ENCODE measurements around the gene GATD1.

The GATD1 gene

DNA sequence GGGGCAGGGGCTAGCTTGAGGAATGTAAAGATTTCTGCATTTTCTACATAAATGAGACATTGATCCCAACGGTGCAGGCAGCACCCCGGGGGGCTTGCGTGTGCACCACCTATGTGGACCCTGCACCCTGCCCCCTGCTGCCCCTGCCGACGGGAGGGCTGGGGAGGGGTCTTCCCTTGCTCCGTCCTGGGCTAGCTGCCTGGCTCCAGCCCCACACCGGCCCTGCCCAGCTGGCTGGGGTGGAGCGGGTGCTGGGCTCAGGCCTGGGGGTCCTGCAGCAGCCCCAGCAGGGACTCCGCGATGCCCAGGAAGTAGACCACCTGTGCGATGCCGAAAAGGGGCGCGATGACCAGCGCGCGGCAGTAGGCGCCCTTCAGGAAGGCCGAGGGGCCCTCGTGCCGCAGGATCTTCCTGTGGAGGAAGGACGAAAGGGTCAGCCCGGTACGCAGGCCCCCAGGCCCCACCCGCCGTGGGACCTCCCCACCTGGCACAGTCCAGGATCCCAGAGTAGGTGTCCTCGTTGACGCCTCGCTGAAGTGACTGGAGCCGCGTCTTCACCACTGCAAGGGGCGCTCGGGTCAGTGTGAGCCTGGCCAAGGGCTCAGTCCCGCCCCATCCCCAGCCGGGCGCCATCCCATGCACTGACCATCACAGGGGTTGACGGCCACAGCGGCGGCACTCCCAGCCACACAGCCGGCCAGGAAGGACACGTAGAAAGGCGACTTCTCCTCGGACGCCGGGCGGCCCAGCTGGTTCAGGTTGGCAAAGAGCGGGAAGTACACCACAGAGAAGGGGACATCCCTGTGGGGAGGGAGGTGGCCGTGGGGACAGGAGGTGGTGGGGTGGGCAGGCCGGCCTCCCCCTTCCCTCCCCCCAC lies 14.6 kb upstream of the GATD1 start:
- H3K27me3 ChIP-seq (ENCODE audit: control insufficient read depth in 1 of 2, insufficient read depth in 2 of 2, low read length in 2 of 2), result peaks cover 0 to 23% of the 10 kb centered on the region in 2 donors
- no peak overlapping the region for H3K9ac ChIP-seq (ENCODE audit: low read length)
- no peaks in the 10 kb centered on the region for H3K9me3 ChIP-seq (ENCODE audit: low read length)
- H3K27ac ChIP-seq (ENCODE audit: low read depth, low read length), result no peak overlapping the region
- H3K36me3 ChIP-seq (ENCODE audit: insufficient read depth, low read length), result no peaks in the 10 kb centered on the region
- peaks cover 7% of the 10 kb centered on the region for H3K4me1 ChIP-seq (ENCODE audit: insufficient read depth, low read length)
- no peak overlapping the region for H3K4me3 ChIP-seq (ENCODE audit: low read depth in 1 of 2, low read length in 2 of 2)

DNA sequence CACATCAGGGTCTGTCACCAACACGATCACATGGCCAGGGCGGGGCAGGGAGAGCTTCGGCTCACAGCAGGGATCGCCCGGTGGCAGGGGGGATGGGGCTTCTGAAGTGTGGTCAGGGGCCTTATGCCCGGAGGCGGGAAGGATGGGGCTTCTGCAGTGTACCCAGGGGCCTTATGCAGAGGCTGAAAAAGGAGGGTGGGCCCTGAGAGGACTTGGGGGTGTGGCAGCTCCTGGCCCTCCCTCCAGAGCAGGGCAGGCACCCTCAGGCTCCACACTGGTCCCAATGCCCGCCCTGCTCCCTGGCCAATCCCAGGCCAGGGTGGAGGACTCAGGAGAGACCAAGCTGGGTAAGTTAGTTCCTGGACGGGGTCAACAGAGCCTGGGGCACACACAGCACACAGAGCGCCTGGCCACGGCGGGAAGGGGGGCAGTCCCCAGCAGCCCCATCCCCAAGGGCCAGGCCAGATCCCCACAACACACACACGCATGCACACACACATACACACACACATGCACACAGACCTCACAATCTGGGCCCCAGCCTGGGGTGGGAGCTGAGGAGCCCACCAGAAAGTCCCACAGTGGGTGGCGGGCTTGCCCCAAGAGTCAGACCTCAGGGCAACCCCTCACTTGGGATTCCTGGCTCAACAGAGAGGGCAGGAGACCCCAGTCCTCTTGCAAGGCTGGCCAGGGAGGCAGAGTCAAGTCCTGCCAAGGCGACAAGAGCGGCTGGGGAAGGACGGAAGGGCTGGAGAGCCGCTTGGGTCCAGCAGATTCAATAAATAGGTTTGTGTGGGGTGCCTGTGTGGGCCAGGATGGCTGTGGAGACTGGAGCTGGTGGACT lies 13.7 kb upstream of the GATD1 start:
- Histone ChIP-seq H3K4me3 (ENCODE audit: low read depth in 1 of 2, low read length in 2 of 2) (no peak overlapping the region), H3K27me3 (ENCODE audit: control insufficient read depth in 1 of 2, insufficient read depth in 2 of 2, low read length in 2 of 2) (peaks cover 0 to 23% of the 10 kb centered on the region in 2 donors), H3K9ac (ENCODE audit: low read length) (no peak overlapping the region), H3K27ac (ENCODE audit: low read depth, low read length) (no peak overlapping the region), H3K36me3 (ENCODE audit: insufficient read depth, low read length) (no peaks in the 10 kb centered on the region), H3K4me1 (ENCODE audit: insufficient read depth, low read length) (no peaks in the 10 kb centered on the region), H3K9me3 (ENCODE audit: low read length) (no peaks in the 10 kb centered on the region)

DNA sequence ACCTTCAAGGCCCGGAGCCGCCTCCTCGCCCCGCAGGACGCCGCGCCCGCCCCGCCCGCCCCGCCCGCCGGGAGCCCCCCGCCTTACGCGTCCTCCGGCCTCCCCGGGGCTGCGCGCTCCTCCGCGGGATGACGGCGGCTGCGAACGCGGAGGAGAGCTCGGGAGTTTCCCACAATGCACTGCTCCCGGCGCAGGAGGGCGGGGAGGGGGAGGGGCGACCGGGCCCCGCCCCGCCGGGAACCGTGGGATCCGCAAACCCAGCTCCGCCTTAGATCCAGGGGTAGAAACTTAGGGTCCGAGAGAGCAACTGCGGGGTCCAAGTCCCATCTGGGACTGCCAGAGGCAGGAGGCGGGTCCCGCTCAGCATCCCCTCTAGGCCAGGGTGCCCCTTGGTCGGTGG lies 12.7 kb upstream of the GATD1 start, which contains the start of gene CEND1:
Gene CEND1 (minus strand): TSS at position 148 of the 400 bp plus-strand sequence. CDS start 1,514 bp downstream, outside the sequence.
- Histone ChIP-seq H3K9me3 (ENCODE audit: low read length) (no peaks in the 10 kb centered on the region), H3K27ac (ENCODE audit: low read depth, low read length) (no peak within 1 kb of the TSS), H3K4me3 (ENCODE audit: low read depth in 1 of 2, low read length in 2 of 2) (no peak within 1 kb of the TSS), H3K9ac (ENCODE audit: low read length) (no peak within 1 kb of the TSS), H3K4me1 (ENCODE audit: insufficient read depth, low read length) (no peaks in the 10 kb centered on the region), H3K27me3 (ENCODE audit: control insufficient read depth in 1 of 2, insufficient read depth in 2 of 2, low read length in 2 of 2) (peaks cover 0 to 23% of the 10 kb centered on the region in 2 donors), H3K36me3 (ENCODE audit: insufficient read depth, low read length) (no peaks in the 10 kb centered on the region)

DNA sequence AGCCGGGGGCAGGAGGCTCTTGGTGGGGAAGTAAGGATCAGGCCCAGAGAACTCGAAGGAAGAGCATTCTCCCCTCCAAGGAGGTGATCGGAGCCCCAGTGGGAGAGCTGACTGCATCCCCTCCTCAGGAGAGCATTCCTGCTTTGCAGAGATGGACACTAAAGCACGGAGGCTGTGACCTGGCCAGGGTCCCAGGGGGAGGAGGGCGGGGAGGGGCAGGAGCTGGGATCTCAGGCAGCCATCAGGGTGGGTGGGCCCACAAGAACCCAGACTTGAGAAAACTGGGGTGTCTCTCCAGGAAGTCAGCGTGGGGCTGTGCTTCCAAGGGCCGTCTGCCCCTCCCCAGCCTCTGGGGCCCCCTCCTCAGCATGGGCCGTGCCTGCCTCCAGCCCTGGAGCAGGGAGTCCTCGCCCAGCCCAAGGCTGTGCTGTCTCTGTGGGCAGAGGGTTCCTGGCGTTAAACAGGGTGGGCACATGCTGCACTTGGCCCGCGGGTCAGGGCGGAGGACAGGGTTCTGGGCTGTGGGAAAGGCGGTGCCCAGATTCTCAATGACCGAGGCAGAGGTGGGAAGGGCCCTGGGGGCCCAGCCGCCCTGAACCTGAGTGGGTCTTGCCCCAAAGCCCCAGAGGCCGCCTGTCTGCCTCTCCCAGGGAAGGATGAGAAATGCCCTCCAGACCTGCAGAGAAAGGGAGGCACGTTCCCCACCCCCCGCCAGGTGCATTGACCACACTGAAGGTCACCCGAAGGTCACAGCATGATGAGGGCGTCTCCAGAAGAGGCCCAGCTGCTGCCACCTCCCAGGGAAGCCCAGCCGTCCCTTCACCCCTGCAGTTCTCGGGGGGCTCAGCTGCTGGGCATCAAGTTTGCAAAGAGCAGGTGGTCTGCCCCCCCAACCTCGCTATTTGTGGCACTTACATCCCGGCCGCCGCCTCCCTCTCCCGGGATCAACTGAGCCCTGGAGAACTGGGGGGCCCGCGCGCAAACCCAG lies 12.0 kb upstream of the GATD1 start:
- H3K27ac ChIP-seq (ENCODE audit: low read depth, low read length), result no peak overlapping the region
- no peak overlapping the region for H3K9ac ChIP-seq (ENCODE audit: low read length)
- no peaks in the 10 kb centered on the region for H3K9me3 ChIP-seq (ENCODE audit: low read length)
- H3K4me3 ChIP-seq (ENCODE audit: low read depth in 1 of 2, low read length in 2 of 2), result no peak overlapping the region
- H3K27me3 ChIP-seq (ENCODE audit: control insufficient read depth in 1 of 2, insufficient read depth in 2 of 2, low read length in 2 of 2), result peaks cover 0 to 23% of the 10 kb centered on the region in 2 donors
- no peaks in the 10 kb centered on the region for H3K36me3 ChIP-seq (ENCODE audit: insufficient read depth, low read length)
- H3K4me1 ChIP-seq (ENCODE audit: insufficient read depth, low read length), result no peaks in the 10 kb centered on the region

DNA sequence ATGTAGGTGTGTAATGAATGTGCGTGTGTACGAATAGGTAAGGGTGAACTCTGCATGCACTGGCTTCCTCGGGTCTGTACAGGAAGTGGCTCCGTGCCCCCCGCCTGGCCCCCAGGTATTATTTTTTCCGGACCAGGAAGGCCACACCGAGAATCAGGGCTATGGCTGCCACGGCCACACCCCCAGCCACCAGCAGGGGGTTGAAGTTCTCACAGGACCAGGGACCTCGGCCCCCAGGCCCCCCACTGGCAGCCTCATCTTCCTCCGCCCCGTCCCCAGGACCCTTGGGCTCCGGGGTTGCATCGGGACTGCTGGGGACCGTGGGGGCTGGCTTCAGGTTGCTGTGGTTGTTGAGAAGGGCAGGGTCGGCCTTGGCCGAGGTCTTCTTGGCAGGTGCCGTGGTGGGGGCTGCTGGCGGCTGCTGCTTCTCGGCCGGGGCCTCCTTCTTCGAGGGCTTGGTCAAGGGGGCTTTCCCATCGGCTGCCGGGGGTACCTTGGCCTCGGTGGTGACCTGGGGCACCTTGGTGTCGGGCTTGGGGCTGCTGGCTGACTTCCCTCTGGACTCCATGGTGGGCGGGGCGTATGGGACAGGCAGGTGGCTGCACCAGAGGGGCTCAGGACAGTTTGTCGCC lies 10.8 kb upstream of the GATD1 start:
- Histone ChIP-seq H3K36me3 (ENCODE audit: insufficient read depth, low read length) (no peaks in the 10 kb centered on the region), H3K4me1 (ENCODE audit: insufficient read depth, low read length) (peaks cover 9% of the 10 kb centered on the region), H3K4me3 (ENCODE audit: low read depth in 1 of 2, low read length in 2 of 2) (no peak overlapping the region), H3K9me3 (ENCODE audit: low read length) (no peaks in the 10 kb centered on the region), H3K27ac (ENCODE audit: low read depth, low read length) (no peak overlapping the region), H3K9ac (ENCODE audit: low read length) (no peak overlapping the region), H3K27me3 (ENCODE audit: control insufficient read depth in 1 of 2, insufficient read depth in 2 of 2, low read length in 2 of 2) (peaks cover 0 to 23% of the 10 kb centered on the region in 2 donors)

DNA sequence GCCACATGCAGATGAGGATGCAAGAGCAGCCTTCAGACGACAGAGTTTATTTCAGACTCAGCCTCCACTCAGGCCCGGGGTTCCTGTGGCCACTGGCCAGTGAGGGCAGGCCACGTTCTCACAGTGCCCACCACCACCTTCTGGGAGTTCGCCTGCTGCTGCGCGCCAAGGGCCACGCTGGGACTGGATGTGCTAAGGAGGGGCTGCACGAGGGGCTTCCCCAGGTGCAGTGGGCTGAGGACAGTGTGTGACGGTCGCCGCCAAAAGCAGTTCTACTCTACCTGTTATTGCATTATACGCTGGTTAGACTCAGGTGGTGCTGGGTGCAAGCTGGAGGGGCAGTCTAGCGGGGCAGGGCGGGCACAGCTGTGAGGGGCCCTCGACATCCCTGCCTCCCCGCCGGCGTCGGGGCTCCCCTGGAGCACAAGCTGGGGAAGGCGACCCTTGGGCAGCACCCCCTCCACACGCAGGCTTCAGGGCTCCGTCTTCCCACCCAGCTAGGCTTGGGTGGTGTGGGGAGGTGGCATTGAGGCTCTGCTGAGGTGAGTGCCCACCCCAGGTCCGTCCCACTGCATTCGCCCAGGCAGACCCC lies 9.9 kb upstream of the GATD1 start:
- no peaks in the 10 kb centered on the region for H3K36me3 ChIP-seq (ENCODE audit: insufficient read depth, low read length)

DNA sequence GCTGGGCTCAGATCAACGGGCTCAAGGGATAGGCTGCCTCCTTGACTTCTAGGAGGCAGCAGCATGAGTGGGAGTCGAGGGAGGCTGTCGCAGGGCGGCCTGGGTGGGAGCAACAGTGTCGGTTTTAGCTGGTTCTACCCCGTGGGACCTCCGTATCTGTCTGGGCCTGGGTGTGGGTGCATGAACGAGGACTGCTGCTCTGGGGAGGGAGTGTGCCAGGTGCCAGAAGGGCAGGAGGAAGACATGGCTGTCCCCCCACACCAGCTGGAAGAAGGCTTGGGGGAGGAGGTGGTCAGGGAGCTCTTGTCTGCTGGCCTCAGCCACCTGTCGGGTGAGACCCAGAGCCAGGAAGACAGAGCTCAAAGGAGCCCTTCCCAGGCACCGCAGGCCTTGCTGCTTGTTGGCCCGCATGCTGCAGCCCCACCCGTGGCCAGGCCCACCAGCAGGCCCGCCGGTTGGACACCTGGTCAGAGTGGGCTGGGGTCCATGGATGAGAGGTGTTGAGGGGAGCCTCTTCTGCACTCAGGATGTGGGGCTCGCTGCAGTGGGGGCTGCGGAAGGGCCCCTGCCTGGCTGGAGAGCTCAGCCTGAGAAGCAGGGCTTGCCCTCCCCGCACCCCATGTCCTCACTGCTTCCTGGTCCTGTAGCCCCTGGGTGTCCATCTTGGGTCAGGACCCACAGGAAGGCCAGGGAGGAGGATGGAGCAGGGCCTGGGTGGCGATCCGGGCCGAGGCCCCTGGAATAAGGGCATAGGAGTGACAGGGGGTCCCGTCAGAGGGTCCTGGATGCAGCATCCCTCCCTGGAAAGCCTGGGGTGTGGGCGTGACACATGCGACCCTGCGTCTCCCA lies 9.2 kb upstream of the GATD1 start:
- Histone ChIP-seq H3K27me3 (ENCODE audit: control insufficient read depth in 1 of 2, insufficient read depth in 2 of 2, low read length in 2 of 2) (peaks cover 0 to 23% of the 10 kb centered on the region in 2 donors), H3K36me3 (ENCODE audit: insufficient read depth, low read length) (no peaks in the 10 kb centered on the region), H3K27ac (ENCODE audit: low read depth, low read length) (no peak overlapping the region), H3K9ac (ENCODE audit: low read length) (no peak overlapping the region), H3K4me3 (ENCODE audit: low read depth in 1 of 2, low read length in 2 of 2) (no peak overlapping the region), H3K9me3 (ENCODE audit: low read length) (no peaks in the 10 kb centered on the region), H3K4me1 (ENCODE audit: insufficient read depth, low read length) (peaks cover 13% of the 10 kb centered on the region)

More for the DNA sequence above, 9.9 kb upstream of the GATD1 start:
- Histone ChIP-seq H3K4me1 (ENCODE audit: insufficient read depth, low read length) (peaks cover 13% of the 10 kb centered on the region), H3K9ac (ENCODE audit: low read length) (no peak overlapping the region), H3K4me3 (ENCODE audit: low read depth in 1 of 2, low read length in 2 of 2) (no peak overlapping the region), H3K27ac (ENCODE audit: low read depth, low read length) (no peak overlapping the region), H3K9me3 (ENCODE audit: low read length) (no peaks in the 10 kb centered on the region), H3K27me3 (ENCODE audit: control insufficient read depth in 1 of 2, insufficient read depth in 2 of 2, low read length in 2 of 2) (peaks cover 0 to 23% of the 10 kb centered on the region in 2 donors)

DNA sequence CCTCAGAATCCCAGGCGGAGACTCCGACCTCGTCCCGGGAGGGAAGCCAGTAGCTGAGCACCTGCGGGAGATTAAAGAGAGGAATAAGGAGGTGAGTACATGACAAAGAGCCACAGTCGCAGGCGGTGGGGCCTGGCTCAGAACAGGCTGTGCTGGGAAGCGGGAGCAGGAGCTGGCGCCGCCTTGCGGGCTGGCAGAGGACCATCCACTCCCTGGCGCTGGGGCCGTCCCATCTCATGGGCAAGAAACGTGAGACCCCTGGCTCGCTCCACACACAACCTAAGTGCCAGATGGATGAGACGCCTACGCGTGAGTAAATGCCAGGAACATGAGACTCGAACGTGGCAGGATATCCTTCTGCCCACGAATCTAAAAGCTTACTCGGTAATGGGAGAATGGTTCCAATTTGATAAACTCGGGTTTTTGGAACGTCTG lies 6.3 kb upstream of the GATD1 start:
- Histone ChIP-seq H3K36me3 (ENCODE audit: insufficient read depth, low read length) (no peaks in the 10 kb centered on the region), H3K27me3 (ENCODE audit: control insufficient read depth in 1 of 2, insufficient read depth in 2 of 2, low read length in 2 of 2) (peaks cover 0 to 6% of the 10 kb centered on the region in 2 donors), H3K4me1 (ENCODE audit: insufficient read depth, low read length) (peaks cover 13% of the 10 kb centered on the region), H3K9me3 (ENCODE audit: low read length) (no peaks in the 10 kb centered on the region), H3K9ac (ENCODE audit: low read length) (no peak overlapping the region), H3K4me3 (ENCODE audit: low read depth in 1 of 2, low read length in 2 of 2) (no peak overlapping the region), H3K27ac (ENCODE audit: low read depth, low read length) (no peak overlapping the region)

DNA sequence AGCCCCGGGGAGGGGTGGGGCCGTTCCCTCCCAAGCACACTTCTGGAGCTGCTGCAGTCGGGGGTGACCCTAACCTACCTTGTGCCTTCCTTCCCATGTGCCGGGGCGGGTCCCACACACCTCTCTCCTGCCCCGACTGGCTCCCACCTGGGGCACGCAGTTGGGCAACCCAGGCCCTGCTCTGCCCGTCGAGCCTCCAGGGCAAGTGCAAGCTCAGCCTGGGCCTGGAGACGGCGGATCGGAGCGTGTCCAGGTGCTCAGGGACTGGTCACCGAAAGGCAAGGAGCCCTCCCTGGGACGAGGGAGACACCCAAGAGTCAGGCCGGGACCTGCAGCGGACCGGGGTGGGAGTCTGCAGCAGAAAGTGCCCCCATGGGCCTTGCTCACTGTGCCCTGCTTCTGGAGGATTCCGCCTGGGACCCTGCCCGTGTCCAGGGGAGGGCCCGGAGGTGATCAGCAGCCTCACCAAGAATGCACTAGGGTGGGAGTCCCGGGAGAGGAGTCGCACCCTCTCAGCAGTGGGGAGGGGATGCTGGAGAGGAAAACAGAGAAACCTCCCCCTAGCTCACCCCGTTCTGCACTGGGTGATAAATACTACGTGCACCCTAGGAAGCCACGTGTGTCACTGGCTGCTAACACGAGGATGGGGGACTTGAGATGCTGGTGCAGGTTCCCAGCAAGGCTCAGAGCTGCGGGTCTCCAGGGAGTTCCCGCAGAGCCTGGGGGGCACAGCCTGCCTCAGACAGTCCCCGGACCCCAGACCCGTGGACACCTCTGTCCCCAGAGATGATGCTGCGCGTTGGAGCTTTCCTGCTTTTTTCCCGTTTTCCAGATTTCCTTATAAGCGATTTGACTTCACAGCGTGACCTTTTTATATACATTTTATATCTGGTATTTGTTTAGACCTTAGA lies 5.2 kb upstream of the GATD1 start:
- Histone ChIP-seq H3K27me3 (ENCODE audit: control insufficient read depth in 1 of 2, insufficient read depth in 2 of 2, low read length in 2 of 2) (no peaks in the 10 kb centered on the region), H3K9ac (ENCODE audit: low read length) (peak overlapping the region; percentile 9), H3K27ac (ENCODE audit: low read depth, low read length) (no peak overlapping the region), H3K4me1 (ENCODE audit: insufficient read depth, low read length) (peaks cover 21% of the 10 kb centered on the region), H3K36me3 (ENCODE audit: insufficient read depth, low read length) (no peaks in the 10 kb centered on the region), H3K9me3 (ENCODE audit: low read length) (no peaks in the 10 kb centered on the region), H3K4me3 (ENCODE audit: low read depth in 1 of 2, low read length in 2 of 2) (no peak overlapping the region)
